ENCODE results near the gene YTHDC1. TPM values are rescaled to one million over a fixed set of nuclear protein-coding genes. Genes with fewer than 3 reads are reported as not detected.
"Not testable (repeated sequence)": the region's sequence is repeated elsewhere in the genome, so short reads cannot be mapped to it uniquely, and the experiment has no call there.

The YTHDC1 gene
- total RNA-seq, 2 donors from 2014 or later = 56.0 to 63.3 TPM

DNA sequence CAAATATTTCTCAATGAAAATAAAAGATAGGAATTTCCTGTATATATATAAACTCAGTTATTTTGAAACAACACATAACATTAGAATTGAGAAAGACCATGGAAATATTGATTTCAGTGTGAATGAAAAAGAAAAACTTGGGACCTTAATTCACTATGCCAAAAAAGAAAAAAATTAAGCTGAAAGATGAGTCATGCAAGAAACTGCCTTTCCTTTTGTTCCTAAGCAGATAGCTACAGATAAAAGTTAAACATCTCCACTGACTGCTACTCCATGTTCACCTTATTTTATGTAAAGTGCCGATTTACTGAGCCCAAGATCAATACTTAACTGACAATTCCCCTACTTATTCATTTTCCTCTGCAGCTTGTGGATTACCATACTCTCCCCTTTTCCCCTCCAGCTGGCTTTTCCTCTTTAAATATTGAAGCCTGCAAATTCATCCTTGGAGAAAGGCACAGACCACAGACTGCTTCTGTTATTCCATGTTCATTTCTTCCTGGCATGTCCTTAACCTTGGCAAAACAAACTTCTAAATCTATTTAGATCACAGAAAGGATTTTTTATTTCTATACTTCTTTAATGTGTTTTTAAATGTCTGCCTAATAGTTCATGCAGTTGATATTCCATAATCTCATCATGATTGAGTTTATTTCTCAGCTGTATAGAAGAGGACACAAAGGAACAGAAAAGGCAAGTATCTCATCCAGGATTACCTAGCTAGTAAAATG lies 40.5 kb upstream of the YTHDC1 start:
- Histone ChIP-seq H3K9me3 (no peaks in the 10 kb centered on the region), H3K27me3 (no peaks in the 10 kb centered on the region), H3K4me1 (no peaks in the 10 kb centered on the region), H3K4me3 (no peak overlapping the region), H3K27ac (no peak overlapping the region), H3K36me3 (replicated peaks in 1 of 2; ENCODE audit: insufficient read depth in 1 of 2, low read depth in 2 of 2) (no peaks in the 10 kb centered on the region)
- WGBS, 2 donors = 20 to 24% methylated on average over 1 of the region's 1 CpG
- DNase-seq (no peak), ATAC-seq (no peak)
- TF ChIP-seq, protein P1, sequence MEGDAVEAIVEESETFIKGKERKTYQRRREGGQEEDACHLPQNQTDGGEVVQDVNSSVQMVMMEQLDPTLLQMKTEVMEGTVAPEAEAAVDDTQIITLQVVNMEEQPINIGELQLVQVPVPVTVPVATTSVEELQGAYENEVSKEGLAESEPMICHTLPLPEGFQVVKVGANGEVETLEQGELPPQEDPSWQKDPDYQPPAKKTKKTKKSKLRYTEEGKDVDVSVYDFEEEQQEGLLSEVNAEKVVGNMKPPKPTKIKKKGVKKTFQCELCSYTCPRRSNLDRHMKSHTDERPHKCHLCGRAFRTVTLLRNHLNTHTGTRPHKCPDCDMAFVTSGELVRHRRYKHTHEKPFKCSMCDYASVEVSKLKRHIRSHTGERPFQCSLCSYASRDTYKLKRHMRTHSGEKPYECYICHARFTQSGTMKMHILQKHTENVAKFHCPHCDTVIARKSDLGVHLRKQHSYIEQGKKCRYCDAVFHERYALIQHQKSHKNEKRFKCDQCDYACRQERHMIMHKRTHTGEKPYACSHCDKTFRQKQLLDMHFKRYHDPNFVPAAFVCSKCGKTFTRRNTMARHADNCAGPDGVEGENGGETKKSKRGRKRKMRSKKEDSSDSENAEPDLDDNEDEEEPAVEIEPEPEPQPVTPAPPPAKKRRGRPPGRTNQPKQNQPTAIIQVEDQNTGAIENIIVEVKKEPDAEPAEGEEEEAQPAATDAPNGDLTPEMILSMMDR (IDR thresholded peaks at IDR 0.05) = no peak
- no peak for TF ChIP-seq POLR2A (IDR thresholded peaks at IDR 0.05)
- intact Hi-C loops (cut with DNase I) = no loop called here

DNA sequence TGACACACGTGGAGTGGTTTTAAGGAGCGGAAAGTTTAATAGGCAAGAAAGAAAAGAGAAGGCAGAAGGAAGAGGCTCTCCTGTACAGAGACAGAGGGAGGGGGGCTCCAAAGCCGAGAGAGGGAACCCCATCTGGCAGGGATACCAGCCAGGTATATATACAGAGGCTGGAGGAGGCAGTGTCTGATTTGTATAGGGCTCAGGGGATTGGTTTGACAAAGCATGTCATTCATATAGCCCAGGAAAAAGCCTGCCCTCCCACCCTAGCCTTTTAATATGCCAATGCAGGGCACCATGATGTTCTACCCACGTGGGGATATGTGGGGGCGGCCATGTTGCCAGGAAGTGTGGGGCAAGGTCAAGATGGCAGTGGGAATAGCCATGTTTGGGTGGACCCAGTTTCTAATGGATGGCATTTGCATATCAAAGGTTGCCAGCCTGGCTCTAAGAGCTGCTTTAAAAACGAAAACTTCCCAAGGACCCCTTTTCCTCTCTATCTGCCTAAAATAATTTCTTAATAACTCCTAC lies 39.6 kb upstream of the YTHDC1 start:
- ATAC-seq; H3K9me3 ChIP-seq; H3K27me3 ChIP-seq; DNase-seq; H3K4me3 ChIP-seq; H3K36me3 ChIP-seq (replicated peaks in 1 of 2; ENCODE audit: insufficient read depth in 1 of 2, low read depth in 2 of 2); H3K4me1 ChIP-seq; intact Hi-C loops (cut with DNase I); H3K27ac ChIP-seq: not testable (repeated sequence)
- WGBS, 2 donors = 60 to 65% methylated on average over 6 of the region's 6 CpGs

DNA sequence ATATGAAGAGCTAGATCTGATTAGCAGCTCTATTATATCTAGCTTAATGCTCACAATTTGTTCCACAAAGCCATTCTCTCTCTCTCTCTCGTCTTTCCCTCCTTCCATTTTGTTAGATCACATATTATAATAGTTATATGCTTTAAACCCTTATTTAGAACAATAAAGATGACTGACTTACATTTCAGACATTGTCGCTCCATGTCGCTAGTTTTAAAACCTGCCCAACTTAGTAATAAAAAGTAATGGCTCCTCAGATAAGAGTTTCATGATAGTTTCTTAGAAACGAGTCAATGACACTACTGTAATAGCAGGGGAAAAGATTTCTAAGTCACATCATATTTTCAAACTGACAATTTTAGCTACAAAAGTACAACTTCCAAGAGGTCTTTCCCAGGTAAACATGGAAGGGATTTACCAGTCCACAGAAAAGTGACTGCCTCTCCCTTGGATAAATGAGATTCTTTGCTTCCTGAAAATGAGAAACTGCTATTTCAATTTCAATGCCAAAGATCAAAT lies 38.5 kb upstream of the YTHDC1 start:
- ATAC-seq = no peak
- no peak for DNase-seq
- Histone ChIP-seq H3K27ac (no peak overlapping the region), H3K4me1 (no peaks in the 10 kb centered on the region), H3K9me3 (no peaks in the 10 kb centered on the region), H3K36me3 (replicated peaks in 1 of 2; ENCODE audit: insufficient read depth in 1 of 2, low read depth in 2 of 2) (no peaks in the 10 kb centered on the region), H3K27me3 (no peaks in the 10 kb centered on the region), H3K4me3 (no peak overlapping the region)
- TF ChIP-seq, protein P1 (IDR thresholded peaks at IDR 0.05) = no peak
- TF ChIP-seq POLR2A (IDR thresholded peaks at IDR 0.05) = no peak
- WGBS, 2 donors = 58 to 69% methylated on average over 4 of the region's 4 CpGs
- intact Hi-C loops (cut with DNase I) = no loop called here

DNA sequence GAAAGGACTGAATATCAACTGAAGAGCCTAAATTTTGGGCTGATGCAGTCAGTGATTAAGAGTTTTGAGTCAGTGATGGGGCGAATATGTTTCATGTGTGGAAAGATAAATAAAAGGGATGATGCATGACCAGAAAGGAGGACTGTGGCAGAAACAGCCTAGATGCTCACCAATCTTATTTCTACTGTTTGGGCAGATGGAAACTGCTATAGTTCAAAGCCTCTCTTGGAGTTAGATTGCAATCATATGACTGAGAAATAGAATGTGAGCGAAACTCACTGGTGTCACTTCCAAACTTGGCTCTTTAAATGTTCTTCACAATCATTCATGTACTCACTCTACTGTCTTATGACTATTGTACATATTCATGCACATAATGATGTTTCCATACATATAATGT lies 35.4 kb upstream of the YTHDC1 start:
- no peak for ATAC-seq
- DNase-seq = no peak
- Histone ChIP-seq H3K27me3 (no peaks in the 10 kb centered on the region), H3K27ac (no peak overlapping the region), H3K9me3 (no peaks in the 10 kb centered on the region), H3K4me3 (no peak overlapping the region), H3K36me3 (replicated peaks in 1 of 2; ENCODE audit: insufficient read depth in 1 of 2, low read depth in 2 of 2) (no peaks in the 10 kb centered on the region), H3K4me1 (no peaks in the 10 kb centered on the region)
- TF ChIP-seq POLR2A (IDR thresholded peaks at IDR 0.05) = no peak
- TF ChIP-seq, protein P1 (IDR thresholded peaks at IDR 0.05) = no peak
- intact Hi-C loops (cut with DNase I) = no loop called here
- WGBS, 2 donors = 78 to 84% methylated on average over 2 of the region's 2 CpGs

DNA sequence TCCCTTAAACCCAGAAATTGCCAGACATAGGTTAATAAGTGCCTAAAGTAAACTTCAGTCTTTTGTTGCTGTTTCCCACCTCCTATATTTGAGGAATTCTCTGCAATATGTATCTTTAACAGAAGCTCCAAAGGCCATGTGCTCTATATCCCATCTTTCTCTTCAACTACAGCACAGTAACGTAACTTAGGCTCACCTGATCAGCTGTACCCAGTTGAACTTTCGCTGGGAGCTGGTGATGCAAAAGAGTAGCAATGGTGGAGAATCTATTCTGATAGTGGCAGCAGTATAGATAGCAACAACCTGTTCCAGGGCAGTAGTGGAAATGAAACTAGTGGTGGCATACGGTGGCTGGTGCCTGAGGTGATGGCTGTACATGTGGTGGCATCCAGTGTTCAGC lies 33.2 kb upstream of the YTHDC1 start:
- intact Hi-C loops (cut with DNase I) = no loop called here
- no peaks in the 10 kb centered on the region for H3K27me3 ChIP-seq
- WGBS, 2 donors = 46% methylated on average over 3 of the region's 3 CpGs
- ATAC-seq (no peak), DNase-seq (no peak)
- H3K4me1 ChIP-seq = no peaks in the 10 kb centered on the region
- H3K36me3 ChIP-seq (replicated peaks in 1 of 2; ENCODE audit: insufficient read depth in 1 of 2, low read depth in 2 of 2) = no peaks in the 10 kb centered on the region
- no peak overlapping the region for H3K27ac ChIP-seq
- no peak overlapping the region for H3K4me3 ChIP-seq
- no peaks in the 10 kb centered on the region for H3K9me3 ChIP-seq
- TF ChIP-seq POLR2A (IDR thresholded peaks at IDR 0.05) = no peak
- TF ChIP-seq, protein P1 (IDR thresholded peaks at IDR 0.05) = no peak
